Spinal cord (tissue), 10 donors: ENCODE data around the gene GFI1. TPM values are rescaled to one million over a fixed set of nuclear protein-coding genes. Genes with fewer than 3 reads are reported as not detected.

Experiments
- DNase-seq, 6 donors: peaks; one replicate each; pipeline versions ENCODE4 v3.0.0 to v3.0.0-alpha.2; 2013 to 2015; ENCODE audit warnings: low spot score in 6 of 6, low read depth in 4 of 6
- H3K27ac ChIP-seq: one replicate; pipeline ENCODE4 v1.5.1; 2013; ENCODE audit warnings: low read depth, low read length, control low read depth
- H3K27me3 ChIP-seq: one replicate; pipeline ENCODE4 v1.6.1; 2013; ENCODE audit warnings: low read length; ENCODE audit not compliant: control insufficient read depth, insufficient read depth
- H3K36me3 ChIP-seq: one replicate; pipeline ENCODE4 v1.6.1; 2013; ENCODE audit warnings: low read length; ENCODE audit not compliant: control insufficient read depth, insufficient read depth
- H3K4me1 ChIP-seq: one replicate; pipeline ENCODE4 v1.6.1; 2013; ENCODE audit warnings: low read length; ENCODE audit not compliant: control insufficient read depth, insufficient read depth
- H3K4me3 ChIP-seq: one replicate; pipeline ENCODE4 v1.5.1; 2013; ENCODE audit warnings: low read depth, low read length, control low read depth
- H3K9me3 ChIP-seq: one replicate; pipeline ENCODE4 v1.6.1; 2013; ENCODE audit warnings: low read length; ENCODE audit not compliant: control insufficient read depth, insufficient read depth
- WGBS: methylation state at CpG from one replicate; pipeline ENCODE4 v1.1.5; 2013; ENCODE audit warnings: missing lambda C conversion rate; ENCODE audit not compliant: insufficient coverage; 5-methylcytosine and 5-hydroxymethylcytosine counted together
- polyA plus RNA-seq, 2 donors: library from polyadenylated mRNA; unstranded; fragments of 120-200 nt; gene quantifications; one replicate each; pipeline ENCODE4 v1.2.1, GENCODE V29; 2013; ENCODE audit not compliant: insufficient read length in 2 of 2
- total RNA-seq, 2 donors: library from RNA; depleted of rRNA in 1 of 2; stranded (reverse); fragments of 120-200 nt in 1 of 2; fragments of >200 nt in 1 of 2; gene quantifications; one replicate each; pipeline versions ENCODE4 v1.2.3 to v1.2.4, GENCODE V29; 2013 to 2014
- donor health status: healthy.

The GFI1 gene
- total and polyA plus RNA-seq, 4 donors, result 0.16 to 1.2 (median 0.35) TPM

GRCh38 chr1:92505015-92505692 is 18.4 kb upstream of the GFI1 start:
- no peak overlapping the region for H3K27ac ChIP-seq
- no peaks in the 10 kb centered on the region for H3K36me3 ChIP-seq
- DNase-seq, result no peak
- 88% methylated on average over 3 of the region's 6 CpGs for WGBS
- H3K4me1 ChIP-seq, result no peaks in the 10 kb centered on the region
- H3K27me3 ChIP-seq, result no peaks in the 10 kb centered on the region
- no peak overlapping the region for H3K4me3 ChIP-seq
- no peaks in the 10 kb centered on the region for H3K9me3 ChIP-seq

GRCh38 chr1:92504291-92505014 is 17.7 kb upstream of the GFI1 start:
- Histone ChIP-seq H3K36me3 (no peaks in the 10 kb centered on the region), H3K4me3 (no peak overlapping the region), H3K27ac (no peak overlapping the region), H3K4me1 (no peaks in the 10 kb centered on the region), H3K9me3 (no peaks in the 10 kb centered on the region), H3K27me3 (no peaks in the 10 kb centered on the region)
- WGBS, result 86% methylated on average over 8 of the region's 8 CpGs
- no peak for DNase-seq

GRCh38 chr1:92503926-92504285 is 17.2 kb upstream of the GFI1 start:
- Histone ChIP-seq H3K27me3 (no peaks in the 10 kb centered on the region), H3K27ac (no peak overlapping the region), H3K36me3 (no peaks in the 10 kb centered on the region), H3K4me3 (no peak overlapping the region), H3K9me3 (no peaks in the 10 kb centered on the region), H3K4me1 (no peaks in the 10 kb centered on the region)
- 73% methylated on average over 5 of the region's 6 CpGs for WGBS
- no peak for DNase-seq

GRCh38 chr1:92503043-92503925 is 16.6 kb upstream of the GFI1 start:
- Histone ChIP-seq H3K9me3 (no peaks in the 10 kb centered on the region), H3K4me1 (no peaks in the 10 kb centered on the region)
- WGBS, result 100% methylated on average over 1 of the region's 6 CpGs

GRCh38 chr1:92502247-92502646 is 15.5 kb upstream of the GFI1 start:
- DNase-seq, result no peak
- Histone ChIP-seq H3K27me3 (no peaks in the 10 kb centered on the region), H3K9me3 (no peaks in the 10 kb centered on the region), H3K4me3 (no peak overlapping the region), H3K27ac (no peak overlapping the region), H3K4me1 (no peaks in the 10 kb centered on the region), H3K36me3 (no peaks in the 10 kb centered on the region)

More at GRCh38 chr1:92503043-92503925, 16.6 kb upstream of the GFI1 start:
- Histone ChIP-seq H3K4me3 (no peak overlapping the region), H3K36me3 (no peaks in the 10 kb centered on the region), H3K27me3 (no peaks in the 10 kb centered on the region), H3K27ac (no peak overlapping the region)
- DNase-seq, result no peak

- no CpG with 5 or more reads among the region's 1 CpG for WGBS
- Histone ChIP-seq H3K4me1 (no peaks in the 10 kb centered on the region), H3K27ac (no peak overlapping the region), H3K4me3 (no peak overlapping the region), H3K27me3 (no peaks in the 10 kb centered on the region), H3K36me3 (no peaks in the 10 kb centered on the region), H3K9me3 (no peaks in the 10 kb centered on the region)
- DNase-seq, result no peak
Observed at GRCh38 chr1:92500552-92500951, 13.8 kb upstream of the GFI1 start.

- Histone ChIP-seq H3K27me3 (peaks cover 2% of the 10 kb centered on the region), H3K9me3 (no peaks in the 10 kb centered on the region)
- no CpG with 5 or more reads among the region's 2 CpGs for WGBS
Observed at GRCh38 chr1:92495392-92496063, 8.8 kb upstream of the GFI1 start.

GRCh38 chr1:92494485-92495141 is 7.9 kb upstream of the GFI1 start:
- H3K9me3 ChIP-seq, result no peaks in the 10 kb centered on the region
- DNase-seq, result no peak
- peaks cover 4% of the 10 kb centered on the region for H3K27me3 ChIP-seq
- no peaks in the 10 kb centered on the region for H3K36me3 ChIP-seq
- WGBS, result 86% methylated on average over 1 of the region's 4 CpGs
- no peak overlapping the region for H3K4me3 ChIP-seq
- H3K27ac ChIP-seq, result no peak overlapping the region
- H3K4me1 ChIP-seq, result no peaks in the 10 kb centered on the region

More at GRCh38 chr1:92495392-92496063, 8.8 kb upstream of the GFI1 start:
- Histone ChIP-seq H3K4me3 (no peak overlapping the region), H3K36me3 (no peaks in the 10 kb centered on the region), H3K4me1 (no peaks in the 10 kb centered on the region), H3K27ac (no peak overlapping the region)
- no peak for DNase-seq

- H3K9me3 ChIP-seq, result no peaks in the 10 kb centered on the region
- no peaks in the 10 kb centered on the region for H3K36me3 ChIP-seq
- no peaks in the 10 kb centered on the region for H3K4me1 ChIP-seq
- no peak for DNase-seq
- 93% methylated on average over 3 of the region's 4 CpGs for WGBS
- no peak overlapping the region for H3K27ac ChIP-seq
- no peak overlapping the region for H3K4me3 ChIP-seq
- peaks cover 17% of the 10 kb centered on the region for H3K27me3 ChIP-seq
Observed at GRCh38 chr1:92493139-92493538, 6.4 kb upstream of the GFI1 start.
